HEK293 (cell line): ENCODE results near the gene RNF13.

Source experiments
- CTCF ChIA-PET: fragments of 350-600 bp; formaldehyde crosslinking; extraction: SDS; loops from one replicate; lab custom pipeline; 2021; ENCODE audit warnings: antibody characterized with exemption; lab: Yijun Ruan, JAX
- POLR2A ChIA-PET: fragments of 300-600 bp; formaldehyde crosslinking; extraction: SDS; loops from one replicate; lab custom pipeline; 2020; ENCODE audit warnings: antibody characterized with exemption, inconsistent platforms; lab: Yijun Ruan, JAX
- H3K27ac ChIP-seq: fragments of 200-500 bp; sonication (Bioruptor generic); 2 replicates; pipeline ENCODE4 v1.5.1; 2014; ENCODE audit warnings: low read depth, low read length, control low read depth, inconsistent platforms; ENCODE audit errors: extremely low read depth
- H3K36me3 ChIP-seq, 2 experiments: fragments of 200-500 bp in 1 of 2; sonication (Bioruptor generic) in 1 of 2; 1 replicate in 1 of 2; 2 replicates in 1 of 2; pipeline ENCODE4 v1.5.1; 2014 to 2017; ENCODE audit warnings: inconsistent platforms in 2 of 2, low read length in 2 of 2; ENCODE audit not compliant: control insufficient read depth in 2 of 2, insufficient read depth in 1 of 2
- H3K4me1 ChIP-seq: fragments of 200-500 bp; sonication (Bioruptor generic); 2 replicates; pipeline ENCODE4 v1.5.1; 2014; ENCODE audit warnings: mild to moderate bottlenecking, low read length, inconsistent platforms; ENCODE audit not compliant: control insufficient read depth, insufficient read depth
- H3K4me3 ChIP-seq: 2 replicates; pipeline ENCODE4 v1.5.1; 2011; ENCODE audit warnings: low read depth, mild to moderate bottlenecking, control low read depth, low read length, moderate library complexity
- H3K9me3 ChIP-seq: fragments of 200-500 bp; sonication (Bioruptor generic); 2 replicates; pipeline ENCODE4 v1.5.1; 2014; ENCODE audit warnings: low read depth, low read length, inconsistent platforms; ENCODE audit not compliant: control insufficient read depth, insufficient read depth
- ATF2 ChIP-seq: fragments of 450-650 bp; formaldehyde crosslinking; IDR thresholded peaks from 2 replicates; pipeline ENCODE4 v1.5.1; 2016; ENCODE audit warnings: missing biosample characterization, missing genetic modification characterization, low read depth
- GLIS1 ChIP-seq: fragments of 450-650 bp; formaldehyde crosslinking; IDR thresholded peaks from 2 replicates; pipeline ENCODE4 v1.5.1; 2016; ENCODE audit warnings: missing biosample characterization, missing genetic modification characterization
- KLF1 ChIP-seq: fragments of 450-650 bp; formaldehyde crosslinking; IDR thresholded peaks from 2 replicates; pipeline ENCODE4 v1.5.1; 2016; ENCODE audit warnings: missing biosample characterization, missing genetic modification characterization
- SALL2 ChIP-seq: fragments of 450-650 bp; formaldehyde crosslinking; IDR thresholded peaks from 2 replicates; pipeline ENCODE4 v1.5.0; 2017; ENCODE audit warnings: missing biosample characterization, mild to moderate bottlenecking, missing genetic modification characterization, borderline replicate concordance
- SCRT2 ChIP-seq: fragments of 450-650 bp; formaldehyde crosslinking; IDR thresholded peaks from 2 replicates; pipeline ENCODE4 v1.5.1; 2016; ENCODE audit warnings: missing biosample characterization, missing genetic modification characterization
- ZFP69B ChIP-seq: fragments of 450-650 bp; formaldehyde crosslinking; IDR thresholded peaks from 2 replicates; pipeline ENCODE4 v1.5.1; 2016; ENCODE audit warnings: missing biosample characterization, missing genetic modification characterization
- ZNF132 ChIP-seq: fragments of 450-650 bp; formaldehyde crosslinking; IDR thresholded peaks from 2 replicates; pipeline ENCODE4 v1.5.1; 2017; ENCODE audit warnings: missing biosample characterization, missing genetic modification characterization, borderline replicate concordance
- ZNF133 ChIP-seq: fragments of 450-650 bp; formaldehyde crosslinking; IDR thresholded peaks from 2 replicates; pipeline ENCODE4 v1.5.1; 2016; ENCODE audit warnings: missing biosample characterization, missing genetic modification characterization
- ZNF398 ChIP-seq: fragments of 450-650 bp; formaldehyde crosslinking; IDR thresholded peaks from 2 replicates; pipeline ENCODE4 v1.5.1; 2017; ENCODE audit warnings: missing biosample characterization, missing genetic modification characterization
- ZNF433 ChIP-seq: fragments of 450-650 bp; formaldehyde crosslinking; IDR thresholded peaks from 2 replicates; pipeline ENCODE4 v1.5.1; 2016; ENCODE audit warnings: missing biosample characterization, missing genetic modification characterization, low read depth
- ZNF561 ChIP-seq: fragments of 450-650 bp; IDR thresholded peaks from 2 replicates; pipeline ENCODE4 v1.5.1; 2018; ENCODE audit warnings: missing biosample characterization, missing genetic modification characterization, borderline replicate concordance
- ZNF654 ChIP-seq: fragments of 450-650 bp; formaldehyde crosslinking; IDR thresholded peaks from 2 replicates; pipeline ENCODE4 v1.5.1; 2016; ENCODE audit warnings: low read depth, missing biosample characterization, missing genetic modification characterization
- ZNF747 ChIP-seq: fragments of 450-650 bp; formaldehyde crosslinking; IDR thresholded peaks from 2 replicates; pipeline ENCODE4 v1.5.1; 2016; ENCODE audit warnings: missing biosample characterization, missing genetic modification characterization
- TF ChIP-seq, protein P1 (sequence below): fragments of 450-650 bp; formaldehyde crosslinking; IDR thresholded peaks from 2 replicates; pipeline ENCODE4 v1.5.1; 2017; ENCODE audit warnings: missing biosample characterization, missing genetic modification characterization
- TF ChIP-seq, protein P2 (sequence below): fragments of 450-650 bp; formaldehyde crosslinking; conservative IDR thresholded peaks from 2 replicates; pipeline ENCODE4 v1.5.1; 2016; ENCODE audit warnings: low read depth, missing biosample characterization, missing genetic modification characterization

Gene RNF13

GRCh38 chr3:149771652-149772271 is 41.3 kb upstream of the RNF13 start:
- Histone ChIP-seq H3K9me3 (no peaks in the 10 kb centered on the region), H3K4me3 (no peak overlapping the region), H3K4me1 (no peaks in the 10 kb centered on the region), H3K27ac (no peak overlapping the region), H3K36me3 (no peaks in the 10 kb centered on the region)
- ChIA-PET CTCF (interaction anchor here (0.6 to 5.0 kb wide), 34 partner anchors 8 to 772 kb away, joined by 3 to 55 read pairs (median 4); no protein-coding TSS in a partner anchor), POLR2A (no interaction called here)
- TF ChIP-seq SCRT2 (no peak), ZNF654 (tag by site-specific recombination) (peak; percentile 62)

GRCh38 chr3:149772861-149773260 is 40.2 kb upstream of the RNF13 start:
- Histone ChIP-seq H3K36me3 (no peaks in the 10 kb centered on the region), H3K9me3 (no peaks in the 10 kb centered on the region), H3K4me1 (no peaks in the 10 kb centered on the region), H3K4me3 (no peak overlapping the region), H3K27ac (no peak overlapping the region)
- POLR2A ChIA-PET = no interaction called here
- no peak for TF ChIP-seq ZFP69B (tag by site-specific recombination)
- no peak for TF ChIP-seq KLF1
- no peak for TF ChIP-seq SALL2
- TF ChIP-seq ZNF561 (tag by site-specific recombination) = no peak
- TF ChIP-seq ZNF433 (tag by site-specific recombination) = no peak
- CTCF ChIA-PET = interaction anchor here (0.6 to 5.0 kb wide), 7 partner anchors 9 to 144 kb away, joined by 3 to 55 read pairs (median 8); no protein-coding TSS in a partner anchor

DNA sequence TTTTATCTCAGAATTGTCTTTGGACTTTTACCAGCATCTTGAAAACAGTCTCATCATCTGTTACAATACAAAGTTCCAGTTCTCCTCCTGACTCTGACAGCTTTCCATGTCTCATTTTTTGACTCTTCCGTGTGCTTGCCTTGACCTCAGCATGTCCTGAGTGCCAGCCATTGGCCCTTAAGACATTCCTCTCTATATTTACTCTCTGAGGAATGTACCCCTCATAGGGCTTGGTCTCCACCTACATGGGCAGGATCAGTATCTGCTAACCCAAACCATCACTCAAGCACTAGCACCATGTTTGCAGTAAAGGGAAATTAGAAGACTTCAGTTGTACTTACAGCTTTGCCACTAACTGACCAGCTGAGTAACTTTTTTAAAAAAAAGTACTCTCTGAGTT is 36.8 kb upstream of the RNF13 start:
- ChIA-PET POLR2A (no interaction called here), CTCF (interaction anchor here (1.0 to 1.9 kb wide), 3 partner anchors 10 to 263 kb away, joined by 3 to 9 read pairs (median 5); no protein-coding TSS in a partner anchor)
- no peaks in the 10 kb centered on the region for H3K4me1 ChIP-seq
- no peaks in the 10 kb centered on the region for H3K36me3 ChIP-seq
- TF ChIP-seq, protein P1, sequence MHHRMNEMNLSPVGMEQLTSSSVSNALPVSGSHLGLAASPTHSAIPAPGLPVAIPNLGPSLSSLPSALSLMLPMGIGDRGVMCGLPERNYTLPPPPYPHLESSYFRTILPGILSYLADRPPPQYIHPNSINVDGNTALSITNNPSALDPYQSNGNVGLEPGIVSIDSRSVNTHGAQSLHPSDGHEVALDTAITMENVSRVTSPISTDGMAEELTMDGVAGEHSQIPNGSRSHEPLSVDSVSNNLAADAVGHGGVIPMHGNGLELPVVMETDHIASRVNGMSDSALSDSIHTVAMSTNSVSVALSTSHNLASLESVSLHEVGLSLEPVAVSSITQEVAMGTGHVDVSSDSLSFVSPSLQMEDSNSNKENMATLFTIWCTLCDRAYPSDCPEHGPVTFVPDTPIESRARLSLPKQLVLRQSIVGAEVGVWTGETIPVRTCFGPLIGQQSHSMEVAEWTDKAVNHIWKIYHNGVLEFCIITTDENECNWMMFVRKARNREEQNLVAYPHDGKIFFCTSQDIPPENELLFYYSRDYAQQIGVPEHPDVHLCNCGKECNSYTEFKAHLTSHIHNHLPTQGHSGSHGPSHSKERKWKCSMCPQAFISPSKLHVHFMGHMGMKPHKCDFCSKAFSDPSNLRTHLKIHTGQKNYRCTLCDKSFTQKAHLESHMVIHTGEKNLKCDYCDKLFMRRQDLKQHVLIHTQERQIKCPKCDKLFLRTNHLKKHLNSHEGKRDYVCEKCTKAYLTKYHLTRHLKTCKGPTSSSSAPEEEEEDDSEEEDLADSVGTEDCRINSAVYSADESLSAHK = no peak
- TF ChIP-seq ZNF747 (no peak), ZNF132 (tag by site-specific recombination) (no peak), GLIS1 (tag by site-specific recombination) (no peak), KLF1 (no peak), ATF2 (tag by site-specific recombination) (no peak), ZNF133 (tag by site-specific recombination) (no peak), ZNF398 (no peak)
- TF ChIP-seq, protein P2, sequence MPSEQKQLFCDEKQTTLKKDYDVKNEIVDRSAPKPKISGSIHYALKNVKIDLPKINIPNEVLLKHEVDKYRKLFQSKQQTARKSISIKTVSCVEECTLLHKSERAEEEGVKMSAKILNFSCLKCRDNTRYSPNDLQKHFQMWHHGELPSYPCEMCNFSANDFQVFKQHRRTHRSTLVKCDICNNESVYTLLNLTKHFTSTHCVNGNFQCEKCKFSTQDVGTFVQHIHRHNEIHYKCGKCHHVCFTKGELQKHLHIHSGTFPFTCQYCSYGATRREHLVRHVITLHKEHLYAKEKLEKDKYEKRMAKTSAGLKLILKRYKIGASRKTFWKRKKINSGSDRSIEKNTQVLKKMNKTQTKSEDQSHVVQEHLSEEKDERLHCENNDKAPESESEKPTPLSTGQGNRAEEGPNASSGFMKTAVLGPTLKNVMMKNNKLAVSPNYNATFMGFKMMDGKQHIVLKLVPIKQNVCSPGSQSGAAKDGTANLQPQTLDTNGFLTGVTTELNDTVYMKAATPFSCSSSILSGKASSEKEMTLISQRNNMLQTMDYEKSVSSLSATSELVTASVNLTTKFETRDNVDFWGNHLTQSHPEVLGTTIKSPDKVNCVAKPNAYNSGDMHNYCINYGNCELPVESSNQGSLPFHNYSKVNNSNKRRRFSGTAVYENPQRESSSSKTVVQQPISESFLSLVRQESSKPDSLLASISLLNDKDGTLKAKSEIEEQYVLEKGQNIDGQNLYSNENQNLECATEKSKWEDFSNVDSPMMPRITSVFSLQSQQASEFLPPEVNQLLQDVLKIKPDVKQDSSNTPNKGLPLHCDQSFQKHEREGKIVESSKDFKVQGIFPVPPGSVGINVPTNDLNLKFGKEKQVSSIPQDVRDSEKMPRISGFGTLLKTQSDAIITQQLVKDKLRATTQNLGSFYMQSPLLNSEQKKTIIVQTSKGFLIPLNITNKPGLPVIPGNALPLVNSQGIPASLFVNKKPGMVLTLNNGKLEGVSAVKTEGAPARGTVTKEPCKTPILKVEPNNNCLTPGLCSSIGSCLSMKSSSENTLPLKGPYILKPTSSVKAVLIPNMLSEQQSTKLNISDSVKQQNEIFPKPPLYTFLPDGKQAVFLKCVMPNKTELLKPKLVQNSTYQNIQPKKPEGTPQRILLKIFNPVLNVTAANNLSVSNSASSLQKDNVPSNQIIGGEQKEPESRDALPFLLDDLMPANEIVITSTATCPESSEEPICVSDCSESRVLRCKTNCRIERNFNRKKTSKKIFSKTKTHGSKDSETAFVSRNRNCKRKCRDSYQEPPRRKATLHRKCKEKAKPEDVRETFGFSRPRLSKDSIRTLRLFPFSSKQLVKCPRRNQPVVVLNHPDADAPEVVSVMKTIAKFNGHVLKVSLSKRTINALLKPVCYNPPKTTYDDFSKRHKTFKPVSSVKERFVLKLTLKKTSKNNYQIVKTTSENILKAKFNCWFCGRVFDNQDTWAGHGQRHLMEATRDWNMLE = no peak
- H3K4me3 ChIP-seq = no peak overlapping the region
- no peaks in the 10 kb centered on the region for H3K9me3 ChIP-seq
- H3K27ac ChIP-seq = no peak overlapping the region
